Ishikawa (cell line): ENCODE data around the gene HES1.
A peak's percentile ranks its signal among the peaks of the same experiment; 100 is the strongest.

Experiments
- CEBPB ChIP-seq: IDR thresholded peaks from 2 replicates; pipeline ENCODE4 v1.6.1; 2012
- CREB1 ChIP-seq: IDR thresholded peaks from 2 replicates; pipeline ENCODE4 v1.6.1; 2012; ENCODE audit warnings: low read depth
- EGR1 ChIP-seq: IDR thresholded peaks from 2 replicates; pipeline ENCODE4 v1.6.1; 2012
- EP300 ChIP-seq: IDR thresholded peaks from 2 replicates; pipeline ENCODE4 v1.6.1; 2012; ENCODE audit warnings: borderline replicate concordance
- FOXM1 ChIP-seq: IDR thresholded peaks from 2 replicates; pipeline ENCODE4 v1.6.1; 2012; ENCODE audit warnings: low read depth, borderline replicate concordance
- MAX ChIP-seq: IDR thresholded peaks from 2 replicates; pipeline ENCODE4 v1.6.1; 2012
- NFIC ChIP-seq: IDR thresholded peaks from 2 replicates; pipeline ENCODE4 v1.6.1; 2012
- RAD21 ChIP-seq: IDR thresholded peaks from 2 replicates; pipeline ENCODE4 v1.6.1; 2012; ENCODE audit warnings: low read depth
- REST ChIP-seq: IDR thresholded peaks from 2 replicates; pipeline ENCODE4 v1.6.1; 2012; ENCODE audit warnings: low read depth, mild to moderate bottlenecking
- TAF1 ChIP-seq: IDR thresholded peaks from 2 replicates; pipeline ENCODE4 v1.6.1; 2012; ENCODE audit warnings: low read depth, mild to moderate bottlenecking
- TCF12 ChIP-seq: IDR thresholded peaks from 2 replicates; pipeline ENCODE4 v1.6.1; 2012; ENCODE audit warnings: low read depth
- TEAD4 ChIP-seq: IDR thresholded peaks from 2 replicates; pipeline ENCODE4 v1.6.1; 2012
- USF1 ChIP-seq: IDR thresholded peaks from 2 replicates; pipeline ENCODE4 v1.6.1; 2012
- YY1 ChIP-seq: IDR thresholded peaks from 2 replicates; pipeline ENCODE4 v1.6.1; 2012; ENCODE audit warnings: low read depth
- ZBTB7A ChIP-seq: IDR thresholded peaks from 2 replicates; pipeline ENCODE4 v1.6.1; 2012; ENCODE audit warnings: low read depth

HES1 gene

GRCh38 chr3:194140520-194141414 is 4.8 kb downstream of the HES1 start:
- TF ChIP-seq REST = no peak
- TF ChIP-seq USF1 = no peak
- no peak for TF ChIP-seq CREB1
- peak; percentile 91 for TF ChIP-seq ZBTB7A
- TF ChIP-seq EP300 = peak; percentile 94
- peak; percentile 82 for TF ChIP-seq NFIC
- peak; percentile 15; the same call in 1 of the 2 replicates for TF ChIP-seq EGR1
- no peak for TF ChIP-seq YY1
- peak; percentile 55; the same call in 1 of the 2 replicates for TF ChIP-seq TEAD4
- TF ChIP-seq TCF12 = peak; percentile 95
- peak; percentile 52; the same call in 1 of the 2 replicates for TF ChIP-seq MAX
- TF ChIP-seq FOXM1 = peak; percentile 84
- TF ChIP-seq CEBPB = no peak
- no peak for TF ChIP-seq RAD21
- peak; percentile 16; the same call in 1 of the 2 replicates for TF ChIP-seq TAF1

- TF ChIP-seq REST (no peak), CEBPB (no peak; the same call in 1 of the 2 replicates), YY1 (peak; percentile 10; the same call in 1 of the 2 replicates), CREB1 (0 out of 2 replicates have a peak, but pooled peaks have one; percentile 13), MAX (peak; percentile 10), FOXM1 (peak; percentile 67; the same call in 1 of the 2 replicates), TEAD4 (peak; percentile 84), TAF1 (no peak), EGR1 (peak; percentile 91), RAD21 (peak; percentile 30; the same call in 1 of the 2 replicates), EP300 (peak; percentile 92), USF1 (peak; percentile 47), TCF12 (peak; percentile 93), ZBTB7A (no peak), NFIC (peak; percentile 97)
Observed at GRCh38 chr3:194141415-194142155, 5.6 kb downstream of the HES1 start.

GRCh38 chr3:194142156-194142910 is 6.4 kb downstream of the HES1 start:
- peak; percentile 32; the same call in 1 of the 2 replicates for TF ChIP-seq MAX
- no peak for TF ChIP-seq TCF12
- no peak for TF ChIP-seq FOXM1
- TF ChIP-seq EGR1 = no peak

- TF ChIP-seq FOXM1 (no peak), EP300 (no peak), ZBTB7A (no peak), CREB1 (no peak), REST (no peak), EGR1 (no peak), USF1 (no peak), TAF1 (no peak), NFIC (no peak), YY1 (no peak), TCF12 (no peak), MAX (no peak), RAD21 (no peak), TEAD4 (no peak), CEBPB (no peak)
Observed at GRCh38 chr3:194145702-194146101, 9.8 kb downstream of the HES1 start.
